ENCODE results near the gene IL18RAP. TPM values are rescaled to one million over a fixed set of nuclear protein-coding genes. Genes with fewer than 3 reads are reported as not detected.
A peak's percentile ranks its signal among the peaks of the same experiment; 100 is the strongest.

The IL18RAP gene
- total and polyA plus RNA-seq, 2 donors from 2014 or later: 2.0 TPM; not detected in 1

GRCh38 chr2:102470168-102470567 is 47.2 kb downstream of the IL18RAP start:
- TF ChIP-seq, protein P1, sequence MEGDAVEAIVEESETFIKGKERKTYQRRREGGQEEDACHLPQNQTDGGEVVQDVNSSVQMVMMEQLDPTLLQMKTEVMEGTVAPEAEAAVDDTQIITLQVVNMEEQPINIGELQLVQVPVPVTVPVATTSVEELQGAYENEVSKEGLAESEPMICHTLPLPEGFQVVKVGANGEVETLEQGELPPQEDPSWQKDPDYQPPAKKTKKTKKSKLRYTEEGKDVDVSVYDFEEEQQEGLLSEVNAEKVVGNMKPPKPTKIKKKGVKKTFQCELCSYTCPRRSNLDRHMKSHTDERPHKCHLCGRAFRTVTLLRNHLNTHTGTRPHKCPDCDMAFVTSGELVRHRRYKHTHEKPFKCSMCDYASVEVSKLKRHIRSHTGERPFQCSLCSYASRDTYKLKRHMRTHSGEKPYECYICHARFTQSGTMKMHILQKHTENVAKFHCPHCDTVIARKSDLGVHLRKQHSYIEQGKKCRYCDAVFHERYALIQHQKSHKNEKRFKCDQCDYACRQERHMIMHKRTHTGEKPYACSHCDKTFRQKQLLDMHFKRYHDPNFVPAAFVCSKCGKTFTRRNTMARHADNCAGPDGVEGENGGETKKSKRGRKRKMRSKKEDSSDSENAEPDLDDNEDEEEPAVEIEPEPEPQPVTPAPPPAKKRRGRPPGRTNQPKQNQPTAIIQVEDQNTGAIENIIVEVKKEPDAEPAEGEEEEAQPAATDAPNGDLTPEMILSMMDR (IDR thresholded peaks at IDR 0.05; ENCODE audit: borderline replicate concordance, extremely low read depth, insufficient read depth): no peak
- no peaks in the 10 kb centered on the region for H3K36me3 ChIP-seq (ENCODE audit: control insufficient read depth in 2 of 3, insufficient read depth in 3 of 3, low read length in 3 of 3)
- no peak overlapping the region for H3K9ac ChIP-seq (ENCODE audit: low read length in 3 of 3)
- DNase-seq (no peak), FAIRE-seq (no peak)
- H3K9me3 ChIP-seq (ENCODE audit: control insufficient read depth in 2 of 3, insufficient read depth in 1 of 3, low read length in 3 of 3): peaks cover 0 to 8% (median 0%) of the 10 kb centered on the region in 3 donors
- H3K27ac ChIP-seq (ENCODE audit: low read depth in 2 of 2, low read length in 2 of 2): no peak overlapping the region
- H3K27me3 ChIP-seq (ENCODE audit: control insufficient read depth, insufficient read depth, low read length): no peaks in the 10 kb centered on the region
- intact Hi-C loops (cut with DNase I): no loop called here
- H3K4me3 ChIP-seq (ENCODE audit: low read length in 3 of 3): no peak overlapping the region
- H3K4me1 ChIP-seq (ENCODE audit: control insufficient read depth in 2 of 3, insufficient read depth in 2 of 3, low read depth in 1 of 3, low read length in 3 of 3): peaks cover 0 to 2% (median 0%) of the 10 kb centered on the region in 3 donors

- peak within 1 kb of the TSS in 2 of 3 donors; percentile 16 to 24 for H3K4me3 ChIP-seq (ENCODE audit: low read length in 3 of 3)
- H3K9ac ChIP-seq (ENCODE audit: low read length in 3 of 3): peak within 1 kb of the TSS in 1 of 3 donors; percentile 13
- H3K4me1 ChIP-seq (ENCODE audit: control insufficient read depth in 2 of 3, insufficient read depth in 2 of 3, low read depth in 1 of 3, low read length in 3 of 3): peaks cover 0 to 2% (median 0%) of the 10 kb centered on the region in 3 donors
- no peak within 1 kb of the TSS for H3K27ac ChIP-seq (ENCODE audit: low read depth in 2 of 2, low read length in 2 of 2)
- TF ChIP-seq, protein P1 (IDR thresholded peaks at IDR 0.05; ENCODE audit: borderline replicate concordance, extremely low read depth, insufficient read depth): peak; percentile 87
- H3K36me3 ChIP-seq (ENCODE audit: control insufficient read depth in 2 of 3, insufficient read depth in 3 of 3, low read length in 3 of 3): no peaks in the 10 kb centered on the region
- intact Hi-C loops (cut with DNase I): no loop called here
- FAIRE-seq (peak; percentile 79), DNase-seq (peak in 4 of 5 donors; percentile 48 to 70 (median 60))
- no peaks in the 10 kb centered on the region for H3K27me3 ChIP-seq (ENCODE audit: control insufficient read depth, insufficient read depth, low read length)
- peaks cover 0 to 8% (median 0%) of the 10 kb centered on the region in 3 donors for H3K9me3 ChIP-seq (ENCODE audit: control insufficient read depth in 2 of 3, insufficient read depth in 1 of 3, low read length in 3 of 3)
Measured at GRCh38 chr2:102473020-102473419, 50.1 kb downstream of the IL18RAP start, which contains the start of gene SLC9A4. TSS of gene SLC9A4 (plus strand) at chr2:102473226. CDS start at chr2:102473760, 534 bp downstream.

DNA sequence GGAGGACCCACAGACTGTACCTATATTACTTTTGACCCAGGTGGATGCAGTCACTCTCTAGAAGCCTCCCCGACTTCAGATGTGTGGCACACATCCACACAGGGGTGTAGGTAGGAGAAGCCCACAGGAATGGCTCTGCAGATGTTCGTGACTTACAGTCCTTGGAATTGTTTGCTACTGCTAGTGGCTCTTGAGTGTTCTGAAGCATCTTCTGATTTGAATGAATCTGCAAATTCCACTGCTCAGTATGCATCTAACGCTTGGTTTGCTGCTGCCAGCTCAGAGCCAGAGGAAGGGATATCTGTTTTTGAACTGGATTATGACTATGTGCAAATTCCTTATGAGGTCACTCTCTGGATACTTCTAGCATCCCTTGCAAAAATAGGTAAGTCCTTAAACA is 50.7 kb downstream of the IL18RAP start:
- H3K36me3 ChIP-seq (ENCODE audit: control insufficient read depth in 2 of 3, insufficient read depth in 3 of 3, low read length in 3 of 3): no peaks in the 10 kb centered on the region
- H3K4me3 ChIP-seq (ENCODE audit: low read length in 3 of 3): peak overlapping the region in 2 of 3 donors; percentile 8 to 24
- no peak overlapping the region for H3K27ac ChIP-seq (ENCODE audit: low read depth in 2 of 2, low read length in 2 of 2)
- FAIRE-seq (no peak), DNase-seq (no peak)
- peak overlapping the region in 1 of 3 donors; percentile 13 for H3K9ac ChIP-seq (ENCODE audit: low read length in 3 of 3)
- H3K9me3 ChIP-seq (ENCODE audit: control insufficient read depth in 2 of 3, insufficient read depth in 1 of 3, low read length in 3 of 3): peaks cover 0 to 8% (median 0%) of the 10 kb centered on the region in 3 donors
- H3K4me1 ChIP-seq (ENCODE audit: control insufficient read depth in 2 of 3, insufficient read depth in 2 of 3, low read depth in 1 of 3, low read length in 3 of 3): peaks cover 0 to 2% (median 0%) of the 10 kb centered on the region in 3 donors
- intact Hi-C loops (cut with DNase I): no loop called here
- H3K27me3 ChIP-seq (ENCODE audit: control insufficient read depth, insufficient read depth, low read length): no peaks in the 10 kb centered on the region
- TF ChIP-seq, protein P1 (IDR thresholded peaks at IDR 0.05; ENCODE audit: borderline replicate concordance, extremely low read depth, insufficient read depth): no peak
